HG03025 (cell line): Measurements from ENCODE around the gene WDR93.
"Not testable (repeated sequence)": the region's sequence is repeated elsewhere in the genome, so short reads cannot be mapped to it uniquely, and the experiment has no call there.

Source experiments
- ATAC-seq: cut with Tn5 transposase; IDR thresholded peaks from one replicate; pipeline ENCODE4 v1.9.1; 2021; ENCODE audit warnings: mild to moderate bottlenecking, moderate library complexity; ENCODE audit not compliant: unreplicated experiment, low FRiP score

WDR93 gene

GRCh38 chr15:89680282-89680873, 10.2 kb upstream of the WDR93 start:
- no peak for ATAC-seq

- no peak for ATAC-seq
Measured at GRCh38 chr15:89681146-89681545, 9.5 kb upstream of the WDR93 start.

GRCh38 chr15:89685995-89686394, 4.6 kb upstream of the WDR93 start:
- ATAC-seq = no peak

GRCh38 chr15:89686522-89686921, 4.1 kb upstream of the WDR93 start:
- ATAC-seq = no peak

- not testable (repeated sequence) for ATAC-seq
Measured at GRCh38 chr15:89689930-89690275, 708 bp upstream of the WDR93 start.

GRCh38 chr15:89693091-89693490, 2.5 kb downstream of the WDR93 start:
- no peak for ATAC-seq

GRCh38 chr15:89693696-89694095, 3.1 kb downstream of the WDR93 start:
- no peak for ATAC-seq

- ATAC-seq = no peak
Measured at GRCh38 chr15:89695198-89695597, 4.6 kb downstream of the WDR93 start.

GRCh38 chr15:89704411-89704810, 13.8 kb downstream of the WDR93 start:
- ATAC-seq = no peak

GRCh38 chr15:89707577-89707976, 17.0 kb downstream of the WDR93 start:
- no peak for ATAC-seq

GRCh38 chr15:89714775-89715174, 24.2 kb downstream of the WDR93 start:
- no peak for ATAC-seq

GRCh38 chr15:89723031-89723430, 32.4 kb downstream of the WDR93 start:
- ATAC-seq = no peak

GRCh38 chr15:89724621-89725020, 34.0 kb downstream of the WDR93 start:
- no peak for ATAC-seq

GRCh38 chr15:89725064-89725463, 34.5 kb downstream of the WDR93 start:
- no peak for ATAC-seq

GRCh38 chr15:89728254-89728653, 37.6 kb downstream of the WDR93 start:
- ATAC-seq = no peak

- no peak for ATAC-seq
Measured at GRCh38 chr15:89731275-89731674, 40.7 kb downstream of the WDR93 start.

- ATAC-seq = no peak
Measured at GRCh38 chr15:89732451-89733172, 42.0 kb downstream of the WDR93 start.

GRCh38 chr15:89735773-89736172, 45.2 kb downstream of the WDR93 start:
- ATAC-seq = no peak

GRCh38 chr15:89740137-89740536, 49.5 kb downstream of the WDR93 start:
- ATAC-seq = no peak

GRCh38 chr15:89743011-89743410, 52.4 kb downstream of the WDR93 start:
- no peak for ATAC-seq

GRCh38 chr15:89743594-89743993, 53.0 kb downstream of the WDR93 start:
- no peak for ATAC-seq

GRCh38 chr15:89745131-89745530, 54.5 kb downstream of the WDR93 start:
- no peak for ATAC-seq
